NCI-H128 (cell line): ENCODE results near the gene TMUB2.
"Not testable (repeated sequence)": the region's sequence is repeated elsewhere in the genome, so short reads cannot be mapped to it uniquely, and the experiment has no call there.

Experiments used
- DNase-seq: peaks from one replicate; lab custom pipeline; 2025; ENCODE audit not compliant: unreplicated experiment; lab: John Stamatoyannopoulos, UW

Gene TMUB2

DNA sequence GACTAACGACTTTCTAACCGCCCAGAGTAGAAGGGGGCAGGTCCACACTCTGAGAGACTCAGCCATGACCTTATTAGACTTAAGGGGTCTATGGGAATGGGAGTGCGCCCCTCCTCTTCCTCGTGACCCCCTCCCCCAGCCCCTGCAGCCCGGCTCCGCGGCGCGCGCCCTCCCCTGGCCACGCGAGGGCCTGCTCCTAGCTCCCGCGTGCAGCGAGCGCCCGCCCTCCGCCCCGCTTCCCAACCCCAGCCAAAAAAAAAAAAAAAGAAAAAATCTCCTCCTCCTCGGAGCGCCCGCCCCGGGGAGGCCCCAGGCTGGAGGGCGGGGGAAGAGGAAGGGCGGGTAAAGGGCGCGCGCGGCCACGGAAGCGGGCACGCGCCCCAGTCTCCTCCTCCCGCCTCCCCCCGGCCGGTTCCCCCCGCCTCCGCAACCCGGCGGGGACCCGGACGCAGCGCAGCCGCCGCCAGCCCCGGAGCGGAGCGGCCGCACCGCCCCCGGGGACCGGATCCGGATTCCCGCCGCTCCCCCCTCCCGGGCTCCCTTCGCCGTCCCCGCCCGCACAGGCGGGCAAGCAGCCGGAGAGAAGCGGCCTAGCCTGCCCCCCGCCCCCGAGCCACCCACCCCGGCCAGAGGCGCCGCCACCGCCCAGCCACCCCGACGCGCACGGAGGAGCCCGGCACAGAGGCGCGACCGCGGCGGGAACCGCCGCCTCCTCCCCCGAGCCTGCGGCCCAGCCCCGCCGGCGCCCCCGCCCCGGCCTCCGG is 31.8 kb downstream of the TMUB2 start:
- DNase-seq, result peak; percentile 76

DNA sequence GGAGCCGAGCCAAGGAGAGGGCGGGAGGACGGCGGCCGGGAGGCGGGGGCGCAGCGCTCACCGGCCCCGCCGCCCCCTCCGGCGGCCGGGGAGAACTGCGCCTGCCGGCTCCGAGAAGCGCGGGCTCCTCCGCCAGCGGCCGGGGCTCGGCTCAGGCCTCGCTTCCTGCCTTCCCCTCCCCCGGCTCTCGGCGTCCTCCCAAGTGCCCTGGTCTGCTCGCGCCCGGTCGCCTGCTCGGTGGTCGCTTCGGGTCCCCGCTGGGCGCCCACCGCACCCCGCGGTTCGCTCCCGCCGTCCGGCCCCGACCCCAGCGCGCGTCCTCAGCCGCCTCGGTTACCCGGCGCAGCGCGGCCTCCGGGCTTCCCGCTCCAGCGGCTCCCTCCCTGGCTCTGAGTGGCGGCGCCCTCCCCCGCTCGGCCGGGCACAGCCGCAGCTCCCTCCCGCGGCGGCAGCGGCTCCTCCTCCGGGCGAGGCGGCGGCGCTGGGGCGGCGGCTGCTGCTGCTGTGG is 32.4 kb downstream of the TMUB2 start:
- DNase-seq, result no peak

DNA sequence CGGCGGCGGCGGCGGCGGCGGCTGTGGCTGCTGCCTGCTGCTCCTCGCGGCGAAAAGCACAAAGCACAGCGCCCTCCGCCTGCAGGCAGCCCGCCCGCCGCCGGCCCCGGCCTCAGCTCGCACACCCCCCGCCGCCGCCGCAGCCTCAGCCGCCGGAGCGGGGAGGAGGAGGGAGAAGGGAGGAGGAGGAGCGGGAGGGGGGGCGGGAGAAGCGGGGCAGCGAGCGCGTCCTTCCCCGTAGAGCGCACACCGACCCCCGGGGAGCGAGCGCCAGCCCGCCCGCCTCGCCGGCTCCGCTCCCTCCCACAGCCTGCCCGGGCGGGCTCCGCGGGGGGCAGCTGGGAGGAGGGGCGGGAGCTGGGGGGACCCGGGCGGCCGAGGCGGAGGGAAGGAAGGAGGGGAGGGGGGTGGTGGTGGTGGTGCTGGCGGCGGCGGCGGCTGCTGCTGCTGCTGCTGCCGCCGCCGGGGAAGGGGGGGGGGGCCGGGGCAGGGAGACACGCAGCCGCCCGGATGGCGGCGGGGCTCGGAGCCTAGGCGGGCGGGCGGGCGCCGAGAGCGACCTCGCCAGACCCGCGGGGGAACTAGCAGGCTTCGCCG is 32.9 kb downstream of the TMUB2 start, which contains the start of gene UBTF:
UBTF (minus strand) TSS at position 60 of the 597 bp plus-strand sequence. CDS start 1,446 bp downstream, outside the sequence.
- DNase-seq, result no peak

DNA sequence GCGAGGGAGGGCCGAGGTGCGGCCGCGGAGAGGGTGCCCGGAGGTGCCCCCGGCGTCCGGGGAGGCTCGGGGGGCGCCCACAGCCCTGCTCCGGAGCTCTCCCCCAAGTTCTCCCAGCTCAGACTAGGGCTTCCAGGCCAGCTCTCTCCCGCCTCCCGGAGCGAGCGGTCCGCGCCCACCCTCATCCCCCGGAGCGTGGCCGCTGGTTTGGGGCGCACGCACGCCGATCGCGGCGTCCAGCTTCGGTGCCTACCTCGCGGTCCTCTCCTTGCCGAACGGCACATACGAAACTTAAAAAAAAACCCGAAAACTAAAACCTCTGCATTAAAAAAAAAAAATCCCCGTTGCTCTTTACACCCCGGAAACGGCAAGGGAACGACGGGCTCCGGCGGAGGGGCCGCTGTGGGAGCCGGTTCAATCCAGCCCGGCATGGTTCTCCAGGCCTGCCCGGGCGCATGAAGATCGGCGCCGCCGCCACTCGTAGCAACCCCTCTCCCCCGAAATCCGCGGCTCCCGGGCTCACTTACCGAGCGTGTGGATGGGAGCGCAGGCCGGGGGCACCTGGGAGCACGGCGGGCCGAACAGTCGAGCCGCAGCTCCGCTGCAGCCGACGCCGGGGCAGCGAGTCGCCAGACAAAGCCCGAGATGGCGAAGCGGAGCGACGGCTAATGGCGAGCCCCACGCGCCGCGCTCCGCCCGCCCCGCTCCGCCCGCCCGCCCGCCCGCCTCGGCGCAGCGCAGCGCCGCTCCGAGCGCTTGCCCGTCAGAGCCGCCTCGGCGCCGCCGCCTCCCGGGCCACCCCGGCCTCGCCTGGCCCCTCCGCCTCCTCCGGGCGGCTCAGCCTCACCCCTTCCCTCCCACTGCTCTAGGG is 33.7 kb downstream of the TMUB2 start:
- no peak for DNase-seq

DNA sequence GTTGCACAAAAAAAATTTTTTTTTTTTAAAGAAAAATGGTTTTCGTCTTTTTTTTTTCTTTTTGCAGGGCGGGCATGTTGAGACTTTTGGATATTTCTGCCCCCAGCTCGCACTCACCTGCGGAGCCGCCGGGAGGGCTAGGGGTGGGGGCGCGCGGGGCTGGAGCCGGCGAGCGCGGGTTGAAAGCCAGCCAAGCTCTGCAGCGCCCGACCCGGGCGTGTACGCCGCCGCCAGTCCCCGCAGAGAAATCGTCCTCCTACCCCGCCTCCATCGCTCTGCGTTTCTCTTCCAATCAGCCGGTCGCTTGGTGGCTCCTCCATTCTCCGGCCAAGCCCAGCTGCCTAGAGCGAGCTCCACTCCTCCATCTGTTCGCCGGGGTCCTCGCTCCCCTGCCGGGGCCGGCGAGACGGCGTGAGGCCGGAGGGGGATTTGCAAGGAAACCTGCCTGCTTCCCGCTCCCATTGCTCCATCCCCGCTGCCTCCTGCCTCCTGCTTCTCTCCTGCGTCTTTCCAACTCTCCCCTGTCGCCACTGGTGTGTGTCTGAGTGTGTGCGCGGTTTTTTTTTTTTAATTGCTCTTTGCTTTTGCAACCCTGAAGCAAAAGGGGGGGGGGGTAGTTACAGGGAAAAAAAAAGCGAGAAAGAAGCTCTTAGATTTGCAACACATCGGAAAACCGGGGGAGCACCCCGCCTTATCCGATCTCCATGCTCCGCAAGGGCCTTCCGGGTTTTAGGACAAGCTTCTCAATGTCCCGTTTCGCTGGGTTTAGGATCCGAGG is 34.5 kb downstream of the TMUB2 start:
- peak; percentile 34 for DNase-seq

DNA sequence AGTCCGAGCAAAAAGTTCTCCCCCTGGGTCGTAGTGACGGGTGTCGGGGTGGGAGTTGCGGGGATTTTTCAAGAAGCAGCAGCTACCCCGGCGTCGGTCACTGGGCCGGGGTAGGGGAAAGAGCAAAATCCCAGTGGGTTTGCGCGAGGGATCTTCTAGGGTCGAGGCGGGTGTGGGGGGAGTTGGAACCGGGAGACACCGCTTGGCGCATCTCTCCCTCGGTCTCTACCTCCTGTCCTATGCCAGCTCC is 35.0 kb downstream of the TMUB2 start:
- DNase-seq, result no peak

DNA sequence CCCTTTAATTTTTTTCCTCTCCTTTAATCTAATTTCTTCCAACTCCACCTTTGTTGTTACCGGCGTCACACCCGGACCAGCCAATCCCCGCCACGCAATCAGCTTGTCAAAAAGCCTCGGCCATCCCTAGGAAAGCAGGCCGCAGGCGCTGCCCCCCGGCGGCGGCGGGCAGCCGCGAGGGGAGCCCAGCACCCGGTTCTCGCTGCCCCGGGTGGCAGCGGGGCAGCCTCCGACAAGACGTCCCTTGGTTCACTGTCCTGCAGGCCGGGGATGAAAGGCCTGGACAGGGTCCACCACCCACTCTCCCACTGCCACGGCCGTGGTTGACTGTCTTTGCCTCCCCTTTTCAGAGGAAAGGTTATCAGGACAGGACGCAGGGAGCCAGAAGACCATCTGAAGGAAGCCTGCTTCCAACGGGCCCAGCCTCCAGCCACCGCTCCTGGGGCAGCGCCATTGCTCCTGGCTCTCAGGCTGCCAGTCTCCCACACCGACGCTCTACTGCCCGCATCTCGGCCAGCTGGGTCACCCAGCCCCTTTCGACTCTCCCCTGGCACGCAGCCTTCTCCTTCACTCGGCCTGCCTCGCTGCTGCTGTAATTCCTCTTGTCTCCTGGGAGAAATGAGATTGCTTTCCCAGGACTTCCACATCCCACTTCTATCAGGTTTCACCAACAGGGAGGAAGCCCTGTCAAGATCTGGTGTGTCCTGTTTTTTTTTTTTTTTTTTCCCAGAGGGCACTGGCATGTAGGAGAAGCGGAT is 35.5 kb downstream of the TMUB2 start:
- peak; percentile 28 for DNase-seq

DNA sequence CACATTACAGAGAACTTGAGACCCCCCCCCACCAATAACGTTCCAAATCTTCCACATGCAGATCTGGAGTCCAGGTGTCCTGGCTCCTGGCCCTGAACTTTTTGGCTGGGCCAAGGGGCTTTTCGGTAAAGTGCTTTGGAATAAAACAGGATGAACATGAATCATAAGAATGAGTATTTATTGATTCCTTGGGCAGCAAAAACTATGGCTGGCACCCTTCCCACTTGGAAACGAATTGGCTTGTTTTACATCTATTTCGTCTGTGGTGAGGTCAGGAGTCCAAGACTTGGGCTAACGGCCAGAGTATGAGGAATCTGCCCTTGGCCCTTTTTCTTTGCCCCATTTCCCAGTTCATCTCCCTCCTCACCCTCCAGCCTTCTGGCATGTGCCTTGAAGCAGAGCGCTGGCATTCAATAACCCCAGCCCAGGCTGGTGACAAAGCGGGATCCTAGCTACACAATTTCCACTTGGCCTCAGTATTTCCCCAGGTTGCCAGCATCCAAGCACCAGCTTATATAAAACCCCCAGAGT is 36.8 kb downstream of the TMUB2 start:
- no peak for DNase-seq

DNA sequence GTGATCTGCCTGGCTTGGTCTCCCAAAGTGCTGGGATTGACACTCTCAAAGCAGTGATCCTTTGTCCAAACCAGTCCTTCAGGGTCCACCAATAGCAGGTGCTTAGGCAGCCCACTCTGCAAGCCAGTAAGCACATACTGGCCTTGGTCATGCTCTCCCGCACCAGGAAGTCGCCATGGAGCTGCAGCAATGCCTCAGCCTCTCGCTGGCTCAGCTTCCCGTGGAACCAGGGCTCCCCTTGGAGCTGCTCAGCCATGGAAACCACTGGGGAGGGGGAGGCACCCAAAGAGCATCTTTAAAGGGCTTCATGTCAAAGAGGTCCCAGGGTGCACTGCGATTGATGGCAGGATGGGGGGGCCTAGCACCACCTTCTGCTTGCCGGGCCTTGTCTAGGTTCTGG is 42.3 kb downstream of the TMUB2 start:
- no peak for DNase-seq

DNA sequence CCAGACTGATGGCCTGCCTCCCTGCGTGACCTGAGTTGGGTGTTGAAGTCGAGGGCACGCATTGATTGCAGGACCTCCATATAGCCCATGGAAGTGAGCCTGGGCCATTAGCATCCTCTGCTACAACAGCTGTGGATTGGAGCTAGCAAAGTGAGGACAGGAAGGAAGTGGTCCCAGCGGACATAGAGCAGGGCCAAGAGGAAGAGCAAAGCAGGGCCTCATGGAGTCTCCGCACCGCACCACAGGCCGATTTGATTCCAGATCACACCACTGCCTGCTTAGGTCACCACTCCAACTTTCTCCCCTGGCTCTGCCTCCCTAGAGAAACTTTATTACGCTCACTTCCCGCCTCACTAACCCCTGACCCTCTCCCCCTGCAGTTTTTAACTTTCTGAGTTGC is 43.4 kb downstream of the TMUB2 start:
- DNase-seq, result no peak

DNA sequence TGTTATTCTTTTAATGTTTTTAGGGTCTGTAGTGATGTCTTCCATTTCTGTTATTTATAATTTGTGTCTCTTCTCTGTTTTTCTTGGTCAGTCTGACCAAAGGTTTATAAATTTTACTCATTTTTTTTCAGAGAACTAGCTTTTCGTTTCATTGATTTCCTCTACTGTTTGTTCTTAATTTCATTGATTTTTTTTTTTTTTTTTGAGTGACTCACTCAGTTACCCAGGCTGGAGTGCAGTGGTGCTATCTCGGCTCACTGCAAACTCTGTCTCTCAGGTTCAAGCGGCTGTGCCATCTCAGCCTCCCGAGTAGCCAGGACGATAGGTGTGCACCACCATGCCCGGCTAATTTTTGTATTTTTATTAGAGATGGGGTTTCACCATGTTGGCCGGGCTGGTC is 45.3 kb downstream of the TMUB2 start:
- no peak for DNase-seq

DNA sequence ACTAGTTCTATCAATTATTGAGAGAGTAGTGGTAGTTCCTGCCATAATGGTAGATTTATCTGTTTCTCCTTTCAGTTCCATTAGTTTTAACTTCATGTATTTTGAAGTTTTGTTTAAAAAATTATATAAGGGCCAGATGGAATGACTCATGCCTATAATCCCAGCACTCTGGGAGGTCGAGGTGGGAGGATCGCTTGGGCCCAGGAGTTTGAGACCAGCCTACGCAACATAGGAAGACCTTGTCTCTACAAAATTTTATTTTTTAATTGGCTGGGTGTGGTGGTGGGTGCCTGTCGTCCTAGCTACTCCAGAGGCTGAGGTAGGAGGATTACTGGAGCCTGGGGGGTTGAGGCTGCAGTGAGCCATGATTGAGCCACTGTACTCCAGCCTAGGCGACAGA is 46.8 kb downstream of the TMUB2 start:
- DNase-seq, result no peak

DNA sequence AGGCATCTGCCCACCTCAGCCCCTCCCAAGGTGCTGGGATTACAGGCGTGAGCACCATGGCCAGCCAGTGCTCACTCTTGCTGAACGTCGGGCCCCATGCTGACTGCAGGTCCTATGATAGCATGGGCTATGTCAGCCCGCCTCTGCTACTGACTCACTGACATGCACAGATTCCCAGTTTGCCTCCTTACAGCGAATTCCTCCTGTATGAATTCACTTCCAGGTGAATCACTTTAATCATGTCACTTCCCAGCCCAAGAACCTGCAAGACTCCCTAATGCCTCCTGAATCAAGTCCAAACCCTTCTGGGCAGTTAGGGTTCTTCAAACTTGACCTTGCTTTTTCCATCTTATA is 48.8 kb downstream of the TMUB2 start:
- DNase-seq, result no peak

DNA sequence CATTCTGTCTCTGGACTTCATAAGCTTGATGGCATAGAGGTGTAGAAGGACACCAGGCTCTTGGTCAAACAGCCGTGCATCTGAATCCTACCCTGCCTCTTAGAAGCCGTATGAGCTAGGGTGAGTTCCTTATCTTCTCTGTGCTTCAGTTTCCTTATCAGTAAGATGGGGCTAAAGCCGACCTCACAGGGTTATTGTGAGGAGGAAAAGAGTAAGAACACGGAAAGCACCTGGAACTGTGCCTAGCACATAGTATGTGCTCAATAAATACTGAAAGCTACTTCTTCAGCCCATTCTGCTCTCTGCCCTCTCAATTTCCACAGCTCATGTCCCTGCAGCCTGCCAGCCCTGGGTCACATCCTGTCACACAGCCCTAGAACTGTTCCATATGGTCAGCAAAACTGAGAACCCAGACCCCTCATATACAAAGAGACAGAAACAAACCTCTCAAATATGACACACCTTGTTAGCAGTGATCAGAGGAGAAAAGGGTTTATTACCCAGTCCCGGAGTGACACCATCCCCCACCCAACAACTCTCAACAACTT is 49.7 kb downstream of the TMUB2 start:
- DNase-seq, result no peak

DNA sequence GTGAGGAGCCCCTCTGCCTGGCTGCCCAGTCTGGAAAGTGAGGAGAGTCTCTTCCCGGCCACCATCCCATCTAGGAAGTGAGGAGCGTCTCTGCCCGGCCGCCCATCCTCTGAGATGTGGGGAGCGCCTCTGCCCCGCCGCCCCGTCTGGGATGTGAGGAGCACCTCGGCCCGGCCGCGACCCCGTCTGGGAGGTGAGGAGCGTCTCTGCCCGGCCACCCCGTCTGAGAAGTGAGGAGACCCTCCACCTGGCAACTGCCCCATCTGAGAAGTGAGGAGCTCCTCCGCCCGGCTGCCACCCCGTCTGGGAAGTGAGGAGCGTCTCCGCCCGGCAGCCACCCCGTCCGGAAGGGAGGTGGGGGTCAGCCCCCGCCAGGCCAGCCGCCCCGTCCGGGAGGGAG is 51.1 kb downstream of the TMUB2 start:
- DNase-seq, result not testable (repeated sequence)

DNA sequence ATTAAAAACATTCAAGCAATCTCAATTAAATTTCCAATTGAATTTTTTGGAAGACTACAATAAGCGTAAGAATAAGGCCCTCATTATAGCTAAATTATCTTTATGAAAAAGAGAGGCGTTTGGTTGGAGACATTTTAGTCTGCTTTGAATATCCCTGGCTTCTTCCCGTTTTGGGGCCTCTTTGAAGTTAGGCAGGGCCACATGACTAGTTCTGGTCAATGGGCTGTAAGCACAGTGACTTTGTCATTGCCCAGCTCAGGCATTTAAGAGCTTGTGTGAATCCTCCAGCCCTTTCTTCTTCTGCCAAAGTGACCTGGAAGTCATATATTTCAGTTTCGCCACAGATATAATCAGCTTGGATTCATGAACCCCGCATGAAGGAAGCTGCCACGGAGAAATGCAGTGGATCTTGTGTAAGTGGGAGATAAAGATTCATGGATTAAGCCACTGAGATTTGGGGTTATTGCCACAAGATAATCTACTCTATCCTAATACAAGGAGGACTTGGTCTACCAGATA is 54.4 kb downstream of the TMUB2 start:
- DNase-seq, result no peak
